Activated naive CD8-positive, alpha-beta T cell (primary cell): ENCODE results near the gene PAGE3.

ENCODE experiments used
- H3K27ac Mint-ChIP-seq: one replicate; pipeline ENCODE4 v1.8.0; 2021; ENCODE audit warnings: mixed read lengths
- H3K27me3 Mint-ChIP-seq: one replicate; pipeline ENCODE4 v1.8.0; 2021; ENCODE audit warnings: mixed read lengths
- H3K36me3 Mint-ChIP-seq: one replicate; pipeline ENCODE4 v1.8.0; 2021; ENCODE audit warnings: mixed read lengths
- H3K4me1 Mint-ChIP-seq: one replicate; pipeline ENCODE4 v1.8.0; 2021; ENCODE audit warnings: low read depth, mixed read lengths
- H3K4me3 Mint-ChIP-seq: one replicate; pipeline ENCODE4 v1.8.0; 2021; ENCODE audit warnings: mild to moderate bottlenecking, mixed read lengths
- H3K9me3 Mint-ChIP-seq: one replicate; pipeline ENCODE4 v1.8.0; 2021; ENCODE audit warnings: low read depth, mixed read lengths

The PAGE3 gene

GRCh38 chrX:55264816-55265215, at the start of gene PAGE3:
Gene PAGE3 (minus strand): TSS chrX:55264916. CDS start chrX:55263903, 1,013 bp downstream.
- Mint-ChIP-seq H3K27ac (no peak within 1 kb of the TSS), H3K9me3 (no peaks in the 10 kb centered on the region), H3K4me3 (no peak within 1 kb of the TSS), H3K36me3 (no peaks in the 10 kb centered on the region), H3K4me1 (no peaks in the 10 kb centered on the region), H3K27me3 (no peaks in the 10 kb centered on the region)

- H3K27me3 Mint-ChIP-seq = peaks cover 2% of the 10 kb centered on the region
- H3K36me3 Mint-ChIP-seq = no peaks in the 10 kb centered on the region
- H3K27ac Mint-ChIP-seq = no peak overlapping the region
- H3K4me1 Mint-ChIP-seq = no peaks in the 10 kb centered on the region
- no peak overlapping the region for H3K4me3 Mint-ChIP-seq
- H3K9me3 Mint-ChIP-seq = peaks cover 6% of the 10 kb centered on the region
These were observed 47.9 kb upstream of the PAGE3 start for GRCh38 chrX:55312655-55313054.

GRCh38 chrX:55290963-55291362, 26.2 kb upstream of the PAGE3 start:
- Mint-ChIP-seq H3K9me3 (no peaks in the 10 kb centered on the region), H3K36me3 (no peaks in the 10 kb centered on the region), H3K27ac (no peak overlapping the region), H3K27me3 (no peaks in the 10 kb centered on the region), H3K4me3 (no peak overlapping the region), H3K4me1 (no peaks in the 10 kb centered on the region)

GRCh38 chrX:55279832-55280231, 15.1 kb upstream of the PAGE3 start:
- H3K27ac Mint-ChIP-seq = no peak overlapping the region
- H3K27me3 Mint-ChIP-seq = no peaks in the 10 kb centered on the region
- H3K4me3 Mint-ChIP-seq = no peak overlapping the region
- H3K4me1 Mint-ChIP-seq = no peaks in the 10 kb centered on the region
- H3K9me3 Mint-ChIP-seq = no peaks in the 10 kb centered on the region
- no peaks in the 10 kb centered on the region for H3K36me3 Mint-ChIP-seq

GRCh38 chrX:55260806-55261205, 3.9 kb downstream of the PAGE3 start:
- H3K36me3 Mint-ChIP-seq = no peaks in the 10 kb centered on the region
- no peak overlapping the region for H3K4me3 Mint-ChIP-seq

GRCh38 chrX:55253528-55253927, 11.2 kb downstream of the PAGE3 start:
- H3K36me3 Mint-ChIP-seq = no peaks in the 10 kb centered on the region
- no peaks in the 10 kb centered on the region for H3K9me3 Mint-ChIP-seq
- H3K27ac Mint-ChIP-seq = no peak overlapping the region
- H3K4me1 Mint-ChIP-seq = no peaks in the 10 kb centered on the region
- no peak overlapping the region for H3K4me3 Mint-ChIP-seq
- peaks cover 3% of the 10 kb centered on the region for H3K27me3 Mint-ChIP-seq

More at GRCh38 chrX:55260806-55261205, 3.9 kb downstream of the PAGE3 start:
- H3K27me3 Mint-ChIP-seq = no peaks in the 10 kb centered on the region
- no peaks in the 10 kb centered on the region for H3K4me1 Mint-ChIP-seq
- no peak overlapping the region for H3K27ac Mint-ChIP-seq
- no peaks in the 10 kb centered on the region for H3K9me3 Mint-ChIP-seq

GRCh38 chrX:55240788-55241340, 23.9 kb downstream of the PAGE3 start:
- Mint-ChIP-seq H3K27ac (no peak overlapping the region), H3K36me3 (no peaks in the 10 kb centered on the region), H3K27me3 (peaks cover 2% of the 10 kb centered on the region), H3K4me1 (no peaks in the 10 kb centered on the region), H3K4me3 (no peak overlapping the region), H3K9me3 (peaks cover 4% of the 10 kb centered on the region)

- peak within 1 kb of the TSS; percentile 42 for H3K4me3 Mint-ChIP-seq
- H3K27ac Mint-ChIP-seq = peak within 1 kb of the TSS; percentile 28
- peaks cover 8% of the 10 kb centered on the region for H3K4me1 Mint-ChIP-seq
- no peaks in the 10 kb centered on the region for H3K9me3 Mint-ChIP-seq
- no peaks in the 10 kb centered on the region for H3K36me3 Mint-ChIP-seq
- no peaks in the 10 kb centered on the region for H3K27me3 Mint-ChIP-seq
These were observed 44.5 kb downstream of the PAGE3 start, which contains the start of gene PAGE5 for GRCh38 chrX:55220119-55220794. Gene PAGE5 (plus strand): TSS chrX:55220346. CDS start chrX:55221383, 1,037 bp downstream.

GRCh38 chrX:55213381-55213780, 51.3 kb downstream of the PAGE3 start:
- H3K27ac Mint-ChIP-seq = no peak overlapping the region
- H3K4me3 Mint-ChIP-seq = no peak overlapping the region
- H3K9me3 Mint-ChIP-seq = no peaks in the 10 kb centered on the region
- H3K4me1 Mint-ChIP-seq = no peaks in the 10 kb centered on the region
- no peaks in the 10 kb centered on the region for H3K36me3 Mint-ChIP-seq
- no peaks in the 10 kb centered on the region for H3K27me3 Mint-ChIP-seq

GRCh38 chrX:55210931-55211677, 53.6 kb downstream of the PAGE3 start:
- H3K27ac Mint-ChIP-seq = no peak overlapping the region
- no peaks in the 10 kb centered on the region for H3K36me3 Mint-ChIP-seq
- H3K9me3 Mint-ChIP-seq = no peaks in the 10 kb centered on the region
- H3K4me1 Mint-ChIP-seq = no peaks in the 10 kb centered on the region
- H3K4me3 Mint-ChIP-seq = no peak overlapping the region
- no peaks in the 10 kb centered on the region for H3K27me3 Mint-ChIP-seq
